Prostate gland (tissue), 2 donors: ENCODE data around the gene TNFRSF17. TPM values are rescaled to one million over a fixed set of nuclear protein-coding genes. Genes with fewer than 3 reads are reported as not detected.

Source experiments
- DNase-seq: peaks from one replicate; pipeline ENCODE4 v3.0.0-alpha.2; 2019; ENCODE audit warnings: low spot score
- H3K27ac ChIP-seq, 2 donors: fragments of 200-600 bp; sonication (generic); 2 replicates each; pipeline ENCODE4 v1.5.1; 2017 to 2019
- H3K27me3 ChIP-seq: fragments of 200-600 bp; sonication (generic); replicated peaks from 2 replicates; pipeline ENCODE4 v1.5.1; 2019; ENCODE audit not compliant: insufficient read depth
- H3K36me3 ChIP-seq, 2 donors: fragments of 200-600 bp; sonication (generic); 1 replicate in 1 of 2; 2 replicates in 1 of 2; pipeline versions ENCODE4 v1.5.1 to v1.8.1; 2017 to 2019
- H3K4me1 ChIP-seq: fragments of 200-600 bp; sonication (generic); replicated peaks from 2 replicates; pipeline ENCODE4 v1.5.1; 2019
- H3K4me3 ChIP-seq, 2 donors: fragments of 200-600 bp; sonication (generic); 2 replicates each; pipeline ENCODE4 v1.5.1; 2017 to 2019
- H3K9me3 ChIP-seq: fragments of 200-600 bp; sonication (generic); 2 replicates; pipeline ENCODE4 v1.5.1; 2017
- POLR2A ChIP-seq: fragments of 450-650 bp; IDR thresholded peaks from one replicate; pipeline ENCODE4 v1.6.1; 2016; ENCODE audit warnings: antibody characterized with exemption, mild to moderate bottlenecking
- POLR2AphosphoS5 ChIP-seq: sonication (generic); formaldehyde crosslinking; IDR thresholded peaks from one replicate; pipeline ENCODE4 v1.6.1; 2017; ENCODE audit warnings: antibody characterized with exemption
- WGBS: methylation state at CpG from one replicate; pipeline ENCODE4 v1.1.5; 2018; 5-methylcytosine and 5-hydroxymethylcytosine counted together
- intact Hi-C: fragments of 100-400 bp; cut with DNase I; formaldehyde crosslinking; loops from one replicate; pipeline ENCODE4 v1.14.2; 2022
- total RNA-seq, 2 donors: library from RNA; depleted of rRNA; stranded (reverse); fragments of >200 nt; gene quantifications; one replicate each; pipeline ENCODE4 v1.1.0, GENCODE V29; 2016
- TF ChIP-seq, protein P1 (sequence below), 4 experiments: fragments of 200-600 bp in 2 of 4; fragments of 450-650 bp in 2 of 4; sonication (generic) in 2 of 4; IDR thresholded peaks; 1 replicate in 3 of 4; 2 replicates in 1 of 4; pipeline ENCODE4 v1.5.1; 2016 to 2019; ENCODE audit warnings: antibody characterized with exemption in 4 of 4, mild to moderate bottlenecking in 2 of 4, moderate library complexity in 2 of 4

Gene TNFRSF17
- total RNA-seq, 2 donors from 2014 or later = 1.0 TPM; not detected in 1

DNA sequence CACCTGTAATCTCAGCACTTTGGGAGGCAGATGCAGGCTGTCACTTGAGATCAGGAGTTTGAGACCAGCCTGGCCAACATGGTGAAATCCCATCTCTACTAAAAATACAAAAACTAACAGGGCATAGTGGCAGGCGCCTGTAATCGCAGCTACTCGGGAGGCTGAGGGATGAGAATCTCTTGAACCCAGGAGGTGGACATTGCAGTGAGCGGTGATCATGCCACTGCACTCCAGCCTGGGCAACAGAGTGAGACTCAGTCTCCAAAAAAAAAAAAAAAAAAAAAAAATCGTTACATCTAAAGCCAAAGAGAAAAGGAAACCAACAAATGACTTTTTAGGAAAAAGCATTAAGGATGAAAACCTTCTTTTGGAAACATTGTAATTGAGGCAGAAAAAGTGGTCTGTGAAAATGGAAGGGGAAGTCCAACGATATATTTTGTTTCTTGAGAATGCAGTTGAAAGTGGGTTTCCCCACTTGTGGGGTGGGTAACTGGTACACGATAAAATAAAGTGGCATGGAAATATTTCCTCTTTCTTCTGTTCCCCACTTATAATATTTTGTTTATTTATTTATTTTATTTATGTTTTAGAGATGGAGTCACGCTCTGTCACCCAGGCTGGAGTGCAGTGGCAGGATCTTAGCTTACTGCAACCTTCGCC is 14.1 kb downstream of the TNFRSF17 start:
- intact Hi-C loops = loop anchor here (10.0 kb wide), 1 partner anchor 124 kb away; the partner anchor contains the start of gene RSL1D1

DNA sequence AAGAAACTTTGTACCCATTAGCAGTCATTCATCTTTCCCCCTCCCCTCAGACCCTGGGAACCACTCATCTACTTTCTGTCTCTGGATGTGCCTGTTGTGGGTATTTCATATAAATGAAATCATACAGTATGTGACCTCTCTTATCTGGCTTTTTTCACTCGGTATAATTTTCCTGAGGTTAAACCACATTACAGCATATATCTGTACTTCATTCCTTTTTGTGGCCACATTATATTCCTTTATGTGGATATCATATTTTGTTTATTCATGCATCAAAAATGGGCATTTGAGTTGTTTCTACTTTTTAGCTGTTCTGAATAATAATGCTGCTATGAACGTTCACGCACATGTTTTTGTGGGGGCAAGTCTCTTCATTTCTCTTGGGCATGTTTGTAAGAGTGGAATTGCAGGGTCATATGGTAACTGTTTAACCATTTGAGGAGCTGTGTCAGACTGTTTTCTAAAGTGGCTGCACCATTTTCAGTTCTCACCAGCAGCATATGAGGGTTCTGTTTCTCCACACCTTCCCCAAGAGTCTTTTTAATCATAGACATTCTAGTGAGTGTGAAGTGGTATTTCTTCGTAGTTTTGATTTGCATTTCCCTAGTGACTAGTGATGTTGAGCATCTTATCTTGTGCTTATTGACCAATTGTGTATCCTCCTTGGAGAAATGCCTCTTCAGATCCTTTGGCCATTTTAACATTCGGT is 15.3 kb downstream of the TNFRSF17 start:
- Histone ChIP-seq H3K9me3 (no peaks in the 10 kb centered on the region), H3K27ac (no peak overlapping the region), H3K36me3 (no peaks in the 10 kb centered on the region), H3K27me3 (no peaks in the 10 kb centered on the region), H3K4me3 (no peak overlapping the region), H3K4me1 (peaks cover 6% of the 10 kb centered on the region)
- 87% methylated on average over 5 of the region's 5 CpGs for WGBS
- intact Hi-C loops = no loop called here
- TF ChIP-seq, protein P1, sequence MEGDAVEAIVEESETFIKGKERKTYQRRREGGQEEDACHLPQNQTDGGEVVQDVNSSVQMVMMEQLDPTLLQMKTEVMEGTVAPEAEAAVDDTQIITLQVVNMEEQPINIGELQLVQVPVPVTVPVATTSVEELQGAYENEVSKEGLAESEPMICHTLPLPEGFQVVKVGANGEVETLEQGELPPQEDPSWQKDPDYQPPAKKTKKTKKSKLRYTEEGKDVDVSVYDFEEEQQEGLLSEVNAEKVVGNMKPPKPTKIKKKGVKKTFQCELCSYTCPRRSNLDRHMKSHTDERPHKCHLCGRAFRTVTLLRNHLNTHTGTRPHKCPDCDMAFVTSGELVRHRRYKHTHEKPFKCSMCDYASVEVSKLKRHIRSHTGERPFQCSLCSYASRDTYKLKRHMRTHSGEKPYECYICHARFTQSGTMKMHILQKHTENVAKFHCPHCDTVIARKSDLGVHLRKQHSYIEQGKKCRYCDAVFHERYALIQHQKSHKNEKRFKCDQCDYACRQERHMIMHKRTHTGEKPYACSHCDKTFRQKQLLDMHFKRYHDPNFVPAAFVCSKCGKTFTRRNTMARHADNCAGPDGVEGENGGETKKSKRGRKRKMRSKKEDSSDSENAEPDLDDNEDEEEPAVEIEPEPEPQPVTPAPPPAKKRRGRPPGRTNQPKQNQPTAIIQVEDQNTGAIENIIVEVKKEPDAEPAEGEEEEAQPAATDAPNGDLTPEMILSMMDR (IDR thresholded peaks at IDR 0.05) = no peak
- TF ChIP-seq POLR2A = no peak
- TF ChIP-seq POLR2AphosphoS5 = no peak
- DNase-seq = no peak

More for the DNA sequence above, 14.1 kb downstream of the TNFRSF17 start:
- DNase-seq = no peak
- TF ChIP-seq POLR2A (no peak), POLR2AphosphoS5 (no peak)
- TF ChIP-seq, protein P1 (IDR thresholded peaks at IDR 0.05) = no peak
- Histone ChIP-seq H3K9me3 (no peaks in the 10 kb centered on the region), H3K36me3 (no peaks in the 10 kb centered on the region), H3K27ac (no peak overlapping the region), H3K4me1 (peaks cover 6% of the 10 kb centered on the region), H3K27me3 (no peaks in the 10 kb centered on the region), H3K4me3 (no peak overlapping the region)
- WGBS = 89% methylated on average over 9 of the region's 9 CpGs

DNA sequence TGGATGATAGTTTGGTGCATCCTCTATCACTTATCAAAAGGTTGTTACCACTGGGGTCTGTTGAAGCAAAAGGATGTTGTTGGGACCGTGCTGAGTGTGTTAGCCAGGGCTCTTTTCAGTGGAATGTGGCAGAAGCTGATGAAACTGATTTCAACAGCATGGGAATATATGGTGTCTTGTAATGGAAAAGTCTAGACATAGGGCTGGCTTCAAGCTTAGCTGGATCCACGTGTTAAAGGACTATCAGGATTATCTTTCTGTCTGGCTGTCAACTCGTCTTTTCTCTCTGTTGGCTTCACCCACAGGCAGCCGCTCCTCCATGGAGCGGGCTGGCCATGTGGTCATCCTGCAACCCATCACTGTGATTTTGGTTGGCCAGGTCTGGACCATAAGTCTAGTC is 20.2 kb downstream of the TNFRSF17 start:
- Histone ChIP-seq H3K9me3 (no peaks in the 10 kb centered on the region), H3K36me3 (no peaks in the 10 kb centered on the region), H3K4me1 (no peaks in the 10 kb centered on the region), H3K27ac (no peak overlapping the region), H3K27me3 (no peaks in the 10 kb centered on the region), H3K4me3 (no peak overlapping the region)
- intact Hi-C loops = no loop called here
- TF ChIP-seq POLR2A (no peak), POLR2AphosphoS5 (no peak)
- TF ChIP-seq, protein P1 (IDR thresholded peaks at IDR 0.05) = no peak
- DNase-seq = no peak
- WGBS = 59% methylated on average over 5 of the region's 5 CpGs

DNA sequence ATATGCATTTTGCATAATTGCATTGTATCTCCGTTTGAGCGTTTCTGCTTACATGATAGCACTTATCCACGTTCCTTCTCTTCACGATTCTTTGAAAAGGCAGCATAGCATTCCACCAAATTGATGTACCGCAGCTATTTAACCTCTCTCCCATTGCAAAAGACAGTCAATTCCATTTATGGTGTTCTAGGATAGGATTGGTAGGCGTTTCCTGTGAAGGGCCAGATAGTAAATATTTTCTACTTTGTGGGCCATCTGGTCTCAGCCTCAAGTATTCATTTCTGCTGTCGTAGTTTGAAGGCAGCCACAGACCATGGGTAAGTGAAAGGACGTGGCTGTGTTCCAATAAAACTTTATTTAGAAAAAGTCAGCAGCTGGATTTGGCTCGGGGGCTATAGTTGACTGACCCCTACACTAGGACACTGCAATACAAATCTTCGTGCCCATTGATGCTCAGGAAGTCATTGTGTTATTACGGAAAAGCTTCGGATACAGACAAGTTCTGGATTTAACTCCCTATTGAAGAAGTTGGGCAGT is 21.6 kb downstream of the TNFRSF17 start:
- Histone ChIP-seq H3K36me3 (no peaks in the 10 kb centered on the region), H3K4me3 (no peak overlapping the region), H3K4me1 (no peaks in the 10 kb centered on the region), H3K27ac (no peak overlapping the region), H3K9me3 (no peaks in the 10 kb centered on the region), H3K27me3 (no peaks in the 10 kb centered on the region)
- 91% methylated on average over 12 of the region's 12 CpGs for WGBS
- intact Hi-C loops = no loop called here
- TF ChIP-seq, protein P1 (IDR thresholded peaks at IDR 0.05) = no peak
- TF ChIP-seq POLR2A = no peak
- no peak for TF ChIP-seq POLR2AphosphoS5
- DNase-seq = no peak
